ENCODE results near the gene IDI1.

IDI1 gene

GRCh38 chr10:1057106-1057657 is 8.3 kb upstream of the IDI1 start:
- DNase-seq (ENCODE audit: low read depth in 1 of 2, low spot score in 1 of 2), result peak in 1 of 2 experiments; percentile 49
- Histone ChIP-seq H3K4me3 (replicated peaks; ENCODE audit: insufficient read depth, low read length) (peak overlapping the region; percentile 95), H3K27me3 (ENCODE audit: insufficient read depth, poor library complexity, severe bottlenecking) (no peaks in the 10 kb centered on the region), H3K27ac (replicated peaks) (peak overlapping the region; percentile 94)
- TF ChIP-seq, protein P1, sequence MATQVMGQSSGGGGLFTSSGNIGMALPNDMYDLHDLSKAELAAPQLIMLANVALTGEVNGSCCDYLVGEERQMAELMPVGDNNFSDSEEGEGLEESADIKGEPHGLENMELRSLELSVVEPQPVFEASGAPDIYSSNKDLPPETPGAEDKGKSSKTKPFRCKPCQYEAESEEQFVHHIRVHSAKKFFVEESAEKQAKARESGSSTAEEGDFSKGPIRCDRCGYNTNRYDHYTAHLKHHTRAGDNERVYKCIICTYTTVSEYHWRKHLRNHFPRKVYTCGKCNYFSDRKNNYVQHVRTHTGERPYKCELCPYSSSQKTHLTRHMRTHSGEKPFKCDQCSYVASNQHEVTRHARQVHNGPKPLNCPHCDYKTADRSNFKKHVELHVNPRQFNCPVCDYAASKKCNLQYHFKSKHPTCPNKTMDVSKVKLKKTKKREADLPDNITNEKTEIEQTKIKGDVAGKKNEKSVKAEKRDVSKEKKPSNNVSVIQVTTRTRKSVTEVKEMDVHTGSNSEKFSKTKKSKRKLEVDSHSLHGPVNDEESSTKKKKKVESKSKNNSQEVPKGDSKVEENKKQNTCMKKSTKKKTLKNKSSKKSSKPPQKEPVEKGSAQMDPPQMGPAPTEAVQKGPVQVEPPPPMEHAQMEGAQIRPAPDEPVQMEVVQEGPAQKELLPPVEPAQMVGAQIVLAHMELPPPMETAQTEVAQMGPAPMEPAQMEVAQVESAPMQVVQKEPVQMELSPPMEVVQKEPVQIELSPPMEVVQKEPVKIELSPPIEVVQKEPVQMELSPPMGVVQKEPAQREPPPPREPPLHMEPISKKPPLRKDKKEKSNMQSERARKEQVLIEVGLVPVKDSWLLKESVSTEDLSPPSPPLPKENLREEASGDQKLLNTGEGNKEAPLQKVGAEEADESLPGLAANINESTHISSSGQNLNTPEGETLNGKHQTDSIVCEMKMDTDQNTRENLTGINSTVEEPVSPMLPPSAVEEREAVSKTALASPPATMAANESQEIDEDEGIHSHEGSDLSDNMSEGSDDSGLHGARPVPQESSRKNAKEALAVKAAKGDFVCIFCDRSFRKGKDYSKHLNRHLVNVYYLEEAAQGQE (IDR thresholded peaks at IDR 0.05; ENCODE audit: insufficient replicate concordance, low read depth), result no peak
- peak; percentile 42; the same call in 1 of the 2 replicates for TF ChIP-seq SPI1 (IDR thresholded peaks at IDR 0.05; ENCODE audit: borderline replicate concordance, low read depth)
- TF ChIP-seq POLR2AphosphoS5 (IDR thresholded peaks at IDR 0.05; ENCODE audit: low read depth), result no peak

GRCh38 chr10:1056326-1057105 is 7.6 kb upstream of the IDI1 start, which contains the start of gene WDR37:
Gene WDR37, plus strand, starts transcription at chr10:1056385. Its CDS starts 15,771 bp downstream, at chr10:1072156.
- TF ChIP-seq, protein P1 (IDR thresholded peaks at IDR 0.05; ENCODE audit: insufficient replicate concordance, low read depth), result no peak
- TF ChIP-seq GABPA (IDR thresholded peaks at IDR 0.05; ENCODE audit: low read depth), result peak; percentile 92
- no peak for TF ChIP-seq SPI1 (IDR thresholded peaks at IDR 0.05; ENCODE audit: borderline replicate concordance, low read depth)
- TF ChIP-seq CTCF (IDR thresholded peaks at IDR 0.05; ENCODE audit: insufficient read depth, low read length), result no peak
- peak; percentile 52; the same call in 1 of the 2 replicates for TF ChIP-seq POLR2AphosphoS5 (IDR thresholded peaks at IDR 0.05; ENCODE audit: low read depth)
- peak within 1 kb of the TSS; percentile 94 for H3K27ac ChIP-seq (replicated peaks)
- peak within 1 kb of the TSS; percentile 95 for H3K4me3 ChIP-seq (replicated peaks; ENCODE audit: insufficient read depth, low read length)
- DNase-seq (ENCODE audit: low read depth in 1 of 2, low spot score in 1 of 2), result peak; percentile 52 to 61
- no peaks in the 10 kb centered on the region for H3K27me3 ChIP-seq (ENCODE audit: insufficient read depth, poor library complexity, severe bottlenecking)

DNA sequence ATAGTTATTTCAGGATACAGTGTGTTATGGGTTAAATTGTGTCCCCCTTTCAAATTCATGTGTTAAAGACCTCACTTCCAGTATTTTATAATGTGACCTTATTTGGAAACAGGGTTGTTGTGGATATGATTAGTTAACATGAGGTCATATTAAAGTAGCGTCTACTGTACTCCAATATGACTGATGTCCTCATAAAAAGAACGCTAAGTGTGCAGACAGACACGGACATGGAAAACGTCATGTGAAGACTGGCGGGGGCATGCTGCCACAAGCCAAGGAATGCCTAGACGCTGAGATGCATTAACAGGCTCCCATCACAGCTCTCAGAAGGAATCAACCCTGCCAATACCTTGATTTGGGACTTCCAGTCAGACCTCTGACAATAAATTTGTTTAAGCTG is 5.8 kb upstream of the IDI1 start:
- Histone ChIP-seq H3K27ac (replicated peaks) (peak overlapping the region; percentile 94; the same call in 1 of the 2 replicates), H3K4me3 (replicated peaks; ENCODE audit: insufficient read depth, low read length) (peak overlapping the region; percentile 95), H3K27me3 (ENCODE audit: insufficient read depth, poor library complexity, severe bottlenecking) (no peaks in the 10 kb centered on the region)
- DNase-seq (ENCODE audit: low read depth in 1 of 2, low spot score in 1 of 2), result no peak
- TF ChIP-seq SPI1 (IDR thresholded peaks at IDR 0.05; ENCODE audit: borderline replicate concordance, low read depth), result no peak
- TF ChIP-seq GABPA (IDR thresholded peaks at IDR 0.05; ENCODE audit: low read depth), result no peak
- no peak for TF ChIP-seq CTCF (IDR thresholded peaks at IDR 0.05; ENCODE audit: insufficient read depth, low read length)
- TF ChIP-seq, protein P1 (IDR thresholded peaks at IDR 0.05; ENCODE audit: insufficient replicate concordance, low read depth), result no peak
- TF ChIP-seq POLR2AphosphoS5 (IDR thresholded peaks at IDR 0.05; ENCODE audit: low read depth), result no peak

Measured in HL-60 (cell line).